B cell (primary cell): Measurements from ENCODE around the gene NIPSNAP2.
"Not testable (repeated sequence)": the region's sequence is repeated elsewhere in the genome, so short reads cannot be mapped to it uniquely, and the experiment has no call there.

ENCODE experiments used
- CTCF ChIP-seq: fragments of 200-600 bp; IDR thresholded peaks from one replicate; pipeline ENCODE4 v1.8.0; 2022; ENCODE audit warnings: antibody characterized with exemption, mild to moderate bottlenecking
- EZH2 ChIP-seq: IDR thresholded peaks from 2 replicates; pipeline ENCODE4 v1.6.1; 2012; ENCODE audit warnings: borderline replicate concordance, low read depth, mild to moderate bottlenecking, moderate library complexity, low read length; ENCODE audit not compliant: insufficient read depth, poor library complexity, severe bottlenecking

- TF ChIP-seq EZH2, CTCF: not testable (repeated sequence)
Measured at GRCh38 chr7:56045758-56046157, 81.4 kb downstream of the NIPSNAP2 start.
